CD14-positive monocyte (primary cell): ENCODE data around the gene PPT2. TPM values are rescaled to one million over a fixed set of nuclear protein-coding genes. Genes with fewer than 3 reads are reported as not detected.
A peak's percentile ranks its signal among the peaks of the same experiment; 100 is the strongest.
"Not testable (repeated sequence)": the region's sequence is repeated elsewhere in the genome, so short reads cannot be mapped to it uniquely, and the experiment has no call there.

Source experiments
- DNase-seq, 3 donors: peaks; one replicate each; pipeline ENCODE4 v3.0.0-alpha.2; 2011 to 2022
- H2AFZ ChIP-seq: 2 replicates; pipeline ENCODE4 v1.6.0; 2012; ENCODE audit warnings: mild to moderate bottlenecking, low read depth, low read length, inconsistent platforms; ENCODE audit not compliant: insufficient read depth, poor library complexity, severe bottlenecking
- H3K27ac ChIP-seq, 2 donors: 1 replicate in 1 of 2; 2 replicates in 1 of 2; pipeline ENCODE4 v1.5.1; 2012 to 2013; ENCODE audit warnings: low read length in 2 of 2, control low read depth in 1 of 2, inconsistent platforms in 1 of 2, low read depth in 1 of 2, mild to moderate bottlenecking in 1 of 2
- H3K27me3 ChIP-seq, 2 donors: one replicate each; pipeline versions ENCODE4 v1.6.0 to v1.6.1; 2011 to 2013; ENCODE audit warnings: low read length in 2 of 2; ENCODE audit not compliant: control insufficient read depth in 2 of 2, insufficient read depth in 2 of 2
- H3K36me3 ChIP-seq, 2 donors: replicated peaks in 1 of 2; 1 replicate in 1 of 2; 2 replicates in 1 of 2; pipeline versions ENCODE4 v1.5.1 to v1.6.1; 2012 to 2013; ENCODE audit warnings: low read length in 2 of 2, control low read depth in 1 of 2, inconsistent platforms in 1 of 2, mild to moderate bottlenecking in 1 of 2; ENCODE audit not compliant: insufficient read depth in 2 of 2, control insufficient read depth in 1 of 2
- H3K4me1 ChIP-seq, 2 donors: 1 replicate in 1 of 2; 2 replicates in 1 of 2; pipeline versions ENCODE4 v1.5.1 to v1.6.1; 2012 to 2013; ENCODE audit warnings: low read length in 2 of 2, control low read depth in 1 of 2, inconsistent platforms in 1 of 2, mild to moderate bottlenecking in 1 of 2, moderate library complexity in 1 of 2; ENCODE audit not compliant: insufficient read depth in 2 of 2, control insufficient read depth in 1 of 2
- H3K4me2 ChIP-seq: replicated peaks from 2 replicates; pipeline ENCODE3; 2012; ENCODE audit warnings: low read length, moderate library complexity, mild to moderate bottlenecking; ENCODE audit not compliant: poor library complexity, severe bottlenecking; ENCODE audit errors: extremely low read depth
- H3K4me3 ChIP-seq, 3 experiments: fragments of 200-600 bp in 1 of 3; sonication (generic) in 1 of 3; replicated peaks in 1 of 3; 1 replicate in 2 of 3; 2 replicates in 1 of 3; pipeline ENCODE4 v1.5.1; 2011 to 2013; ENCODE audit warnings: low read length in 3 of 3, mild to moderate bottlenecking in 3 of 3, control low read depth in 2 of 3, low read depth in 2 of 3, inconsistent platforms in 1 of 3, moderate library complexity in 1 of 3
- H3K79me2 ChIP-seq: 2 replicates; pipeline ENCODE4 v1.6.0; 2012; ENCODE audit warnings: mild to moderate bottlenecking, control low read depth, inconsistent platforms, low read length, moderate library complexity; ENCODE audit not compliant: insufficient read depth
- H3K9ac ChIP-seq: 2 replicates; pipeline ENCODE4 v1.6.0; 2017; ENCODE audit warnings: low read length, mild to moderate bottlenecking; ENCODE audit not compliant: insufficient read depth, poor library complexity, severe bottlenecking
- H3K9me3 ChIP-seq, 2 donors: replicated peaks in 1 of 2; 1 replicate in 1 of 2; 2 replicates in 1 of 2; pipeline versions ENCODE4 v1.5.1 to v1.6.1; 2012 to 2013; ENCODE audit warnings: low read length in 2 of 2, control low read depth in 1 of 2; ENCODE audit not compliant: control insufficient read depth in 1 of 2, insufficient read depth in 1 of 2
- H4K20me1 ChIP-seq: 2 replicates; pipeline ENCODE4 v1.6.0; 2012; ENCODE audit warnings: mild to moderate bottlenecking, low read length, control low read depth, moderate library complexity; ENCODE audit not compliant: insufficient read depth
- H3K27ac Mint-ChIP-seq, 7 donors: one replicate each; pipeline ENCODE4 v1.8.0; 2020; ENCODE audit warnings: mild to moderate bottlenecking in 7 of 7, mixed read lengths in 7 of 7, moderate library complexity in 6 of 7, inconsistent platforms in 2 of 7
- H3K27me3 Mint-ChIP-seq, 3 donors: one replicate each; pipeline ENCODE4 v1.8.0; 2021 to 2022; ENCODE audit warnings: low read depth in 3 of 3, mild to moderate bottlenecking in 3 of 3, mixed read lengths in 3 of 3, moderate library complexity in 3 of 3, inconsistent platforms in 1 of 3
- H3K36me3 Mint-ChIP-seq, 2 donors: one replicate each; pipeline ENCODE4 v1.8.0; 2020; ENCODE audit warnings: mixed read lengths in 2 of 2, inconsistent platforms in 1 of 2, mild to moderate bottlenecking in 1 of 2
- H3K4me1 Mint-ChIP-seq: one replicate; pipeline ENCODE4 v1.8.0; 2020; ENCODE audit warnings: mild to moderate bottlenecking, mixed read lengths
- H3K4me3 Mint-ChIP-seq, 2 donors: one replicate each; pipeline ENCODE4 v1.8.0; 2020; ENCODE audit warnings: mild to moderate bottlenecking in 2 of 2, mixed read lengths in 2 of 2, moderate library complexity in 1 of 2
- H3K9me3 Mint-ChIP-seq, 7 donors: one replicate each; pipeline ENCODE4 v1.8.0; 2020 to 2022; ENCODE audit warnings: mixed read lengths in 7 of 7, mild to moderate bottlenecking in 6 of 7, moderate library complexity in 6 of 7, inconsistent platforms in 2 of 7
- WGBS: methylation state at CpG from one replicate; pipeline ENCODE4 v1.1.5; 2013; ENCODE audit warnings: missing lambda C conversion rate; ENCODE audit not compliant: insufficient coverage; 5-methylcytosine and 5-hydroxymethylcytosine counted together
- intact Hi-C, 2 donors: fragments of 100-400 bp; cut with micrococcal nuclease; formaldehyde crosslinking; loops; one replicate each; pipeline versions ENCODE4 v1.15.0 to v1.15.1; 2023
- polyA plus RNA-seq, 3 donors: library from polyadenylated mRNA; depleted of rRNA in 1 of 3; unstranded in 2 of 3; stranded (reverse) in 1 of 3; fragments of 300-500 nt in 2 of 3; fragments of >200 nt in 1 of 3; fragmentation: Illumina TruSeq in 2 of 3; gene quantifications; 1 replicate in 2 of 3; 2 replicates in 1 of 3; pipeline ENCODE4 v1.2.3, GENCODE V29; 2012 to 2021
- TF ChIP-seq, protein P1 (sequence below): fragments of 200-600 bp; IDR thresholded peaks from one replicate; pipeline ENCODE4 v1.8.0; 2022; ENCODE audit warnings: antibody characterized with exemption, mild to moderate bottlenecking

Gene PPT2
- polyA plus RNA-seq, 3 donors = 1.4 to 4.0 (median 1.8) TPM

DNA sequence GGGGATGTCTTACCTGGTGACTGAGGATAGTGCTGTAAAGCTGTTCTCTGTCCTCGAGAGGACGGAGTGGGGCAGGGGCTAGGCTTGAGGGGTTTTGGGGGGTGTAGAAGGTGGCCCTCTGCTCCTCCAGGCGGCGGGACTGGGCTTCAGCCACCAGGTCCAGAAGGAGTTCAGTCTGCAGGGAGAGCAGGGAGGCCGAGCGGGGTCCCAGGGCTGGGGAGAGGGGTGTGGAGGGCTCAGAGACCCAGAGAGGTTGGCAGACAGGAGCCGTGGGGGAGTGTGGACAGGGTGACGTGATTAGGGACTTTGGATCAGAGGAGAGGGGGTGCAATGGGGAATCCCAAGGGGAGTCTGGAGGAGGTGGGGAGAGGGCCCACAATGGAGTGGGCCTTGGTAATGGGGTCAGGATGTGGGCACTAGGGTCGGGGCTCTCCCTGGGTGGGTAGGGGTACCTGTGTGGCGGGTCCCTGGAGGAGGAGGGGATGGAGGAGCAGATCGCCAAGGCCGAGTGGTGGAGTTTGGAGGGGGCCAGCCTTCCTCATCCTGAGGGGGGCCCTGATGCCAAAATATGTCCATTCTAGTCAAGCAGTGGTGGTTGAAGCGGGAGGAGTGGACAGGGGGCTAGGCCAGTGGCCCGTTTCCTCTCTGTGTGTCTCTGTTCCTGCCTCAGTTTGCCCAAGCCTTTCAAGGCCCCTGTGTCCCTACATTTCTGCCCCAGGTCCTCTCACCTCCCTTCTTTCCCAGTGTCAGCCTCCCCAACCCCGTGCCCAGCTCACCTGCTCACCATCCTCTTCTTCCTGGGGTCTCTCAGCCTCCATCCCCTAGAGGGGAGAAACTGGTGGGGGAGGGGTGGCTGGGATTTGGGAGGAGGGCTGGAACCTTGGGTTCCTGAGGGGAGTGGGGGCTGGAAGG lies 38.0 kb downstream of the PPT2 start:
- WGBS = 42% methylated on average over 12 of the region's 15 CpGs
- H3K4me2 ChIP-seq = peak overlapping the region; percentile 100
- Mint-ChIP-seq H3K36me3 (peaks cover 25 to 35% of the 10 kb centered on the region in 2 donors), H3K27ac (peak overlapping the region; percentile 96 to 99 (median 98)), H3K4me1 (peaks cover 68% of the 10 kb centered on the region), H3K4me3 (peak overlapping the region; percentile 96 to 98), H3K9me3 (peaks cover 0 to 3% (median 0%) of the 10 kb centered on the region in 7 donors), H3K27me3 (peaks cover 0 to 6% (median 0%) of the 10 kb centered on the region in 3 donors)
- H3K4me1 ChIP-seq = peaks cover 68 to 75% of the 10 kb centered on the region in 2 donors
- H3K27ac ChIP-seq = peak overlapping the region; percentile 89 to 95
- intact Hi-C loops = loop anchor here in 1 of 2 donors (5.0 kb wide), 1 partner anchor 60 kb away; the partner anchor contains the start of gene FKBPL
- peaks cover 79% of the 10 kb centered on the region for H3K79me2 ChIP-seq
- H3K36me3 ChIP-seq = peaks cover 13 to 24% of the 10 kb centered on the region in 2 donors
- H3K27me3 ChIP-seq = no peaks in the 10 kb centered on the region
- H4K20me1 ChIP-seq = peaks cover 7% of the 10 kb centered on the region
- no peak overlapping the region for H2AFZ ChIP-seq
- peak overlapping the region; percentile 84 for H3K9ac ChIP-seq
- DNase-seq = peak in 1 of 3 donors; percentile 47
- H3K4me3 ChIP-seq = peak overlapping the region; percentile 74 to 98 (median 81)
- TF ChIP-seq, protein P1, sequence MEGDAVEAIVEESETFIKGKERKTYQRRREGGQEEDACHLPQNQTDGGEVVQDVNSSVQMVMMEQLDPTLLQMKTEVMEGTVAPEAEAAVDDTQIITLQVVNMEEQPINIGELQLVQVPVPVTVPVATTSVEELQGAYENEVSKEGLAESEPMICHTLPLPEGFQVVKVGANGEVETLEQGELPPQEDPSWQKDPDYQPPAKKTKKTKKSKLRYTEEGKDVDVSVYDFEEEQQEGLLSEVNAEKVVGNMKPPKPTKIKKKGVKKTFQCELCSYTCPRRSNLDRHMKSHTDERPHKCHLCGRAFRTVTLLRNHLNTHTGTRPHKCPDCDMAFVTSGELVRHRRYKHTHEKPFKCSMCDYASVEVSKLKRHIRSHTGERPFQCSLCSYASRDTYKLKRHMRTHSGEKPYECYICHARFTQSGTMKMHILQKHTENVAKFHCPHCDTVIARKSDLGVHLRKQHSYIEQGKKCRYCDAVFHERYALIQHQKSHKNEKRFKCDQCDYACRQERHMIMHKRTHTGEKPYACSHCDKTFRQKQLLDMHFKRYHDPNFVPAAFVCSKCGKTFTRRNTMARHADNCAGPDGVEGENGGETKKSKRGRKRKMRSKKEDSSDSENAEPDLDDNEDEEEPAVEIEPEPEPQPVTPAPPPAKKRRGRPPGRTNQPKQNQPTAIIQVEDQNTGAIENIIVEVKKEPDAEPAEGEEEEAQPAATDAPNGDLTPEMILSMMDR = no peak
- H3K9me3 ChIP-seq = no peaks in the 10 kb centered on the region

DNA sequence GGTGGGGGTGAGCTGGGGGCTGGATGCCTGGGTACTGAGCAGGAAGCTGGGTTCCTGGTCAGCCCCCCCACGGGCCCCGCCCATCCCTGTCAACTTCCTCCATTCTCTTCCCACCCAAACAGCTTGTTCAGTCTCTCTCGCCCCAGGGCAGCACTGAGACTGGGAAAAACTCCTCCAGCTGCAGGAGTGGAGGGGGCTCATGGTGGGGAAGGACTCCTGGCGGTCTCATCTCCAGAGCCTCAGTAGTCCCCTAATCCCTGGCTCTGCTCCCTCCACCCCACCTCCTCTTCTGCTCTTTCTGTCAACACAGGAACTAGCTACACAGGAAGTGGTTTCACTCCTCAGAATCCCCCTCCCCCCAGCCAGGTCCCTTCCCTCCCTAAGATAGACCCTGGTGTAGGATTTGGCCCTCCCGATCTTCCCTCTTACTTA lies 38.7 kb downstream of the PPT2 start, which contains the start of gene GPSM3:
TSS of gene GPSM3 (minus strand) at position 36 of the 432 bp plus-strand sequence. CDS start 130 bp downstream, outside the sequence.
- Histone ChIP-seq H3K9ac (peak within 1 kb of the TSS; percentile 84), H2AFZ (peak within 1 kb of the TSS; percentile 66)
- intact Hi-C loops = loop anchor here in 1 of 2 donors (5.0 kb wide), 1 partner anchor 60 kb away; the partner anchor contains the start of gene FKBPL

DNA sequence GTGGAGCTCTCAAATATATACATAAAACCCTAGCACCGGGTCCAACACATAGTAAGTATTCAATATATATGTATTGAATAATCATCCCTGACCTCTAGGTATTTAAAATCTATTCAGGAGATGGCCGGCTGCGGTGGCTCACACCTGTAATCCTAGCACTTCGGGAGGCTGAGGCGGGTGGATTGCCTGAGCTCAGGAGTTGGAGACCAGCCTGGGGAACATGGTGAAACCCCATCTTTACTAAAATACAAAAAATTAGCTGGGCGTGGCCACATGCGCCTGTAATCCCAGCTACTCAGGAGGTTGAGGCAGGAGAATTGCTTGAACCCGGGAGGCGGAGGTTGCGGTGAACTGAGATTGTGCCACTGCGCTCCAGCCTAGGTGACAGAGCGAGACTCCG lies 39.2 kb downstream of the PPT2 start:
- not testable (repeated sequence) for H3K9me3 Mint-ChIP-seq, H4K20me1 ChIP-seq, H3K27me3 Mint-ChIP-seq, H3K9me3 ChIP-seq, H3K27me3 ChIP-seq, DNase-seq
- intact Hi-C loops = loop anchor here in 1 of 2 donors (5.0 kb wide), 1 partner anchor 61 kb away; the partner anchor contains the start of gene FKBPL
- peak overlapping the region; percentile 66 for H2AFZ ChIP-seq
- H3K4me1 ChIP-seq = peaks cover 65 to 75% of the 10 kb centered on the region in 2 donors
- WGBS = no CpG with 5 or more reads among the region's 13 CpGs
- peaks cover 1 to 12% of the 10 kb centered on the region in 2 donors for H3K36me3 ChIP-seq
- peak overlapping the region; percentile 74 to 98 (median 81) for H3K4me3 ChIP-seq
- Mint-ChIP-seq H3K27ac (peak overlapping the region; percentile 96 to 99 (median 98)), H3K36me3 (peaks cover 13 to 23% of the 10 kb centered on the region in 2 donors), H3K4me3 (peak overlapping the region; percentile 96 to 98), H3K4me1 (peaks cover 67% of the 10 kb centered on the region)
- H3K9ac ChIP-seq = peak overlapping the region; percentile 84
- peak overlapping the region; percentile 89 to 95 for H3K27ac ChIP-seq
- peaks cover 68% of the 10 kb centered on the region for H3K79me2 ChIP-seq
- H3K4me2 ChIP-seq = peak overlapping the region; percentile 100

More for the DNA sequence above, 38.7 kb downstream of the PPT2 start, which contains the start of gene GPSM3:
- Histone ChIP-seq H3K27ac (peak within 1 kb of the TSS; percentile 89 to 95), H3K4me1 (peaks cover 67 to 75% of the 10 kb centered on the region in 2 donors), H3K4me2 (peak within 1 kb of the TSS; percentile 100), H3K36me3 (peaks cover 6 to 17% of the 10 kb centered on the region in 2 donors), H4K20me1 (peaks cover 4% of the 10 kb centered on the region), H3K4me3 (peak within 1 kb of the TSS; percentile 74 to 98 (median 81)), H3K9me3 (no peaks in the 10 kb centered on the region), H3K79me2 (peaks cover 72% of the 10 kb centered on the region), H3K27me3 (no peaks in the 10 kb centered on the region)
- H3K27ac Mint-ChIP-seq = peak within 1 kb of the TSS; percentile 96 to 99 (median 98)
- H3K9me3 Mint-ChIP-seq = peaks cover 0 to 3% (median 0%) of the 10 kb centered on the region in 7 donors
- WGBS = no CpG with 5 or more reads among the region's 5 CpGs
- peaks cover 68% of the 10 kb centered on the region for H3K4me1 Mint-ChIP-seq
- peak; percentile 69 to 76 (median 74) for DNase-seq
- peak within 1 kb of the TSS; percentile 96 to 98 for H3K4me3 Mint-ChIP-seq
- H3K27me3 Mint-ChIP-seq = peaks cover 0 to 6% (median 0%) of the 10 kb centered on the region in 3 donors
- TF ChIP-seq, protein P1 = no peak
- H3K36me3 Mint-ChIP-seq = peaks cover 18 to 28% of the 10 kb centered on the region in 2 donors
